GM23338 (cell line): ENCODE measurements around the gene DIP2C. TPM values are rescaled to one million over a fixed set of nuclear protein-coding genes. Genes with fewer than 3 reads are reported as not detected.

ENCODE experiments used
- ATAC-seq: fragments of 200-7000 bp; cut with Tn5 transposase; 3 replicates; pipeline ENCODE4 v1.9.1; 2020
- DNase-seq: peaks from one replicate; pipeline ENCODE4 v3.0.0-alpha.2; 2015; ENCODE audit warnings: low spot score
- H2AFZ ChIP-seq: fragments of 200-600 bp; sonication (generic); 2 replicates; pipeline ENCODE4 v1.8.0; 2016; ENCODE audit warnings: antibody characterized with exemption, mild to moderate bottlenecking, moderate library complexity
- H3F3A ChIP-seq: fragments of 200-600 bp; sonication (generic); replicated peaks from 2 replicates; pipeline ENCODE4 v1.8.0; 2017; ENCODE audit warnings: antibody characterized with exemption, mixed run types, low read depth
- H3K27ac ChIP-seq: fragments of 200-600 bp; sonication (generic); 2 replicates; pipeline ENCODE4 v1.6.1; 2016; ENCODE audit warnings: low read depth
- H3K27me3 ChIP-seq: fragments of 200-600 bp; sonication (generic); 2 replicates; pipeline ENCODE4 v1.8.0; 2016; ENCODE audit warnings: mild to moderate bottlenecking, mixed run types, moderate library complexity; ENCODE audit not compliant: insufficient read depth
- H3K36me3 ChIP-seq: fragments of 200-600 bp; sonication (generic); 2 replicates; pipeline ENCODE4 v1.8.0; 2016; ENCODE audit warnings: mild to moderate bottlenecking; ENCODE audit not compliant: insufficient read depth
- H3K4me1 ChIP-seq: fragments of 200-600 bp; sonication (generic); 2 replicates; pipeline ENCODE4 v1.8.0; 2016; ENCODE audit warnings: mild to moderate bottlenecking, moderate library complexity; ENCODE audit not compliant: insufficient read depth
- H3K4me2 ChIP-seq: fragments of 200-600 bp; sonication (generic); 2 replicates; pipeline ENCODE4 v1.7.1; 2017; ENCODE audit warnings: mixed run types
- H3K4me3 ChIP-seq: fragments of 200-600 bp; sonication (generic); 2 replicates; pipeline ENCODE4 v1.6.1; 2016; ENCODE audit warnings: mixed run types
- H3K79me2 ChIP-seq: fragments of 200-600 bp; sonication (generic); replicated peaks from 2 replicates; pipeline ENCODE4 v1.8.0; 2017; ENCODE audit warnings: mild to moderate bottlenecking; ENCODE audit not compliant: insufficient read depth
- H3K9me2 ChIP-seq: fragments of 200-600 bp; sonication (generic); 2 replicates; pipeline ENCODE4 v1.8.0; 2017; ENCODE audit not compliant: insufficient read depth
- H4K20me1 ChIP-seq: fragments of 200-600 bp; sonication (generic); replicated peaks from 2 replicates; pipeline ENCODE4 v1.8.0; 2017; ENCODE audit warnings: mild to moderate bottlenecking; ENCODE audit not compliant: insufficient read depth
- H3K27ac Mint-ChIP-seq: 2 replicates; pipeline ENCODE4 v1.8.0; 2020; ENCODE audit warnings: inconsistent platforms, mild to moderate bottlenecking, moderate library complexity, mixed read lengths
- H3K27me3 Mint-ChIP-seq: 3 replicates; pipeline ENCODE4 v1.8.0; 2022; ENCODE audit warnings: low read depth, mild to moderate bottlenecking, moderate library complexity, mixed read lengths, inconsistent platforms; ENCODE audit not compliant: insufficient read depth, poor library complexity
- H3K36me3 Mint-ChIP-seq: 3 replicates; pipeline ENCODE4 v1.8.0; 2021; ENCODE audit warnings: low read depth, mild to moderate bottlenecking, inconsistent platforms, moderate library complexity, mixed read lengths
- H3K4me1 Mint-ChIP-seq: 3 replicates; pipeline ENCODE4 v1.8.0; 2020; ENCODE audit warnings: mild to moderate bottlenecking, inconsistent platforms, mixed read lengths
- H3K4me3 Mint-ChIP-seq: 3 replicates; pipeline ENCODE4 v1.8.0; 2021; ENCODE audit warnings: moderate library complexity, mild to moderate bottlenecking, inconsistent platforms, mixed read lengths
- H3K9me3 Mint-ChIP-seq: 3 replicates; pipeline ENCODE4 v1.8.0; 2020; ENCODE audit warnings: moderate library complexity, mild to moderate bottlenecking, inconsistent platforms, mixed read lengths
- CREB1 ChIP-seq: fragments of 250-450 bp; sonication (Bioruptor Pico); IDR thresholded peaks from 2 replicates; pipeline ENCODE4 v1.5.0; 2020; ENCODE audit warnings: low read depth, mild to moderate bottlenecking, moderate library complexity
- JUNB ChIP-seq: IDR thresholded peaks from one replicate; pipeline ENCODE4 v1.6.1; 2016; ENCODE audit warnings: antibody characterized with exemption; ENCODE audit not compliant: unreplicated experiment
- NANOG ChIP-seq: IDR thresholded peaks from 2 replicates; pipeline ENCODE4 v1.6.1; 2016; ENCODE audit warnings: antibody characterized with exemption, borderline replicate concordance
- polyA plus RNA-seq: library from polyadenylated mRNA; unstranded; fragments of >200 nt; fragmentation: Nextera tagmentation; extraction: Ambion mirVana; gene quantifications from 2 replicates; pipeline ENCODE4 v1.2.1, GENCODE V29; 2016
- total RNA-seq: library from RNA; depleted of rRNA; stranded (reverse); fragments of >200 nt; shearing (Covaris generic); gene quantifications from 2 replicates; pipeline ENCODE4 v1.2.3, GENCODE V29; 2014
- TF ChIP-seq, protein P1 (sequence below): IDR thresholded peaks from one replicate; pipeline ENCODE4 v1.6.1; 2018; ENCODE audit warnings: antibody characterized with exemption; ENCODE audit not compliant: unreplicated experiment
- TF ChIP-seq, protein P2 (sequence below): fragments of 250-450 bp; sonication (Bioruptor Pico); IDR thresholded peaks from 2 replicates; pipeline ENCODE4 v1.5.0; 2020; ENCODE audit warnings: mild to moderate bottlenecking, moderate library complexity
- TF ChIP-seq, protein P3 (sequence below): IDR thresholded peaks from 2 replicates; pipeline ENCODE4 v1.6.1; 2016; ENCODE audit warnings: antibody characterized with exemption

The DIP2C gene
- total and polyA plus RNA-seq, 2 experiments from 2014 or later: 5.1 to 7.7 TPM

DNA sequence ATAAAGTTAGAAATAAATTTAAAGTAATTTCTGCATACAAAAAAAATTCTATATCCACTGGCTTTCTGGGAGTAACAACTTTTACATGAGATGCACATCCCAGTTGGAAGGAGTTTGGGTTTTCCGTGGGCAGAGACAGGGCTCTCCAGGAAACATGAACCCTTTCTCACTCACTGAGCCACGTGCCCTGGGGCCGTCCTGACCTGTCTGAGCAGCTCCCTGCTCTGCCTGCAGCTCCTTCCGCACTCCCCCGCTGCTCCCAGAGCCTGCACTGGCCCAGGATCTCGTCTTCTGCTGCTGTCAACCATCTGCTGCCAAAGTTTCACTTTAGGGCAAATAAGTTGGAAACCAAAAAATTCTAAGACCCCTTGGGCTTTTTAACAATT lies 169.1 kb downstream of the DIP2C start:
- Mint-ChIP-seq H3K9me3 (peaks cover 5% of the 10 kb centered on the region; the same call in 1 of the 3 replicates), H3K27me3 (peaks cover 3% of the 10 kb centered on the region), H3K27ac (no peak overlapping the region), H3K4me3 (no peak overlapping the region; the same call in 2 of the 3 replicates), H3K36me3 (no peaks in the 10 kb centered on the region; the same call in 2 of the 3 replicates), H3K4me1 (peaks cover 20% of the 10 kb centered on the region)
- no peaks in the 10 kb centered on the region; the same call in none of the 2 replicates for H4K20me1 ChIP-seq
- no peak overlapping the region for H2AFZ ChIP-seq
- no peaks in the 10 kb centered on the region for H3K36me3 ChIP-seq
- no peaks in the 10 kb centered on the region for H3K4me1 ChIP-seq
- H3K27ac ChIP-seq: no peak overlapping the region
- peaks cover 6% of the 10 kb centered on the region; the same call in 1 of the 2 replicates for H3K79me2 ChIP-seq
- H3K4me3 ChIP-seq: no peak overlapping the region
- TF ChIP-seq CREB1 (CRISPR knock-in tag) (no peak), NANOG (no peak)
- TF ChIP-seq, protein P1, sequence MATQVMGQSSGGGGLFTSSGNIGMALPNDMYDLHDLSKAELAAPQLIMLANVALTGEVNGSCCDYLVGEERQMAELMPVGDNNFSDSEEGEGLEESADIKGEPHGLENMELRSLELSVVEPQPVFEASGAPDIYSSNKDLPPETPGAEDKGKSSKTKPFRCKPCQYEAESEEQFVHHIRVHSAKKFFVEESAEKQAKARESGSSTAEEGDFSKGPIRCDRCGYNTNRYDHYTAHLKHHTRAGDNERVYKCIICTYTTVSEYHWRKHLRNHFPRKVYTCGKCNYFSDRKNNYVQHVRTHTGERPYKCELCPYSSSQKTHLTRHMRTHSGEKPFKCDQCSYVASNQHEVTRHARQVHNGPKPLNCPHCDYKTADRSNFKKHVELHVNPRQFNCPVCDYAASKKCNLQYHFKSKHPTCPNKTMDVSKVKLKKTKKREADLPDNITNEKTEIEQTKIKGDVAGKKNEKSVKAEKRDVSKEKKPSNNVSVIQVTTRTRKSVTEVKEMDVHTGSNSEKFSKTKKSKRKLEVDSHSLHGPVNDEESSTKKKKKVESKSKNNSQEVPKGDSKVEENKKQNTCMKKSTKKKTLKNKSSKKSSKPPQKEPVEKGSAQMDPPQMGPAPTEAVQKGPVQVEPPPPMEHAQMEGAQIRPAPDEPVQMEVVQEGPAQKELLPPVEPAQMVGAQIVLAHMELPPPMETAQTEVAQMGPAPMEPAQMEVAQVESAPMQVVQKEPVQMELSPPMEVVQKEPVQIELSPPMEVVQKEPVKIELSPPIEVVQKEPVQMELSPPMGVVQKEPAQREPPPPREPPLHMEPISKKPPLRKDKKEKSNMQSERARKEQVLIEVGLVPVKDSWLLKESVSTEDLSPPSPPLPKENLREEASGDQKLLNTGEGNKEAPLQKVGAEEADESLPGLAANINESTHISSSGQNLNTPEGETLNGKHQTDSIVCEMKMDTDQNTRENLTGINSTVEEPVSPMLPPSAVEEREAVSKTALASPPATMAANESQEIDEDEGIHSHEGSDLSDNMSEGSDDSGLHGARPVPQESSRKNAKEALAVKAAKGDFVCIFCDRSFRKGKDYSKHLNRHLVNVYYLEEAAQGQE: no peak
- DNase-seq (no peak), ATAC-seq (peak; percentile 81)
- H3K27me3 ChIP-seq: no peaks in the 10 kb centered on the region
- H3K4me2 ChIP-seq: no peak overlapping the region
- no peaks in the 10 kb centered on the region for H3F3A ChIP-seq
- no peaks in the 10 kb centered on the region for H3K9me2 ChIP-seq

DNA sequence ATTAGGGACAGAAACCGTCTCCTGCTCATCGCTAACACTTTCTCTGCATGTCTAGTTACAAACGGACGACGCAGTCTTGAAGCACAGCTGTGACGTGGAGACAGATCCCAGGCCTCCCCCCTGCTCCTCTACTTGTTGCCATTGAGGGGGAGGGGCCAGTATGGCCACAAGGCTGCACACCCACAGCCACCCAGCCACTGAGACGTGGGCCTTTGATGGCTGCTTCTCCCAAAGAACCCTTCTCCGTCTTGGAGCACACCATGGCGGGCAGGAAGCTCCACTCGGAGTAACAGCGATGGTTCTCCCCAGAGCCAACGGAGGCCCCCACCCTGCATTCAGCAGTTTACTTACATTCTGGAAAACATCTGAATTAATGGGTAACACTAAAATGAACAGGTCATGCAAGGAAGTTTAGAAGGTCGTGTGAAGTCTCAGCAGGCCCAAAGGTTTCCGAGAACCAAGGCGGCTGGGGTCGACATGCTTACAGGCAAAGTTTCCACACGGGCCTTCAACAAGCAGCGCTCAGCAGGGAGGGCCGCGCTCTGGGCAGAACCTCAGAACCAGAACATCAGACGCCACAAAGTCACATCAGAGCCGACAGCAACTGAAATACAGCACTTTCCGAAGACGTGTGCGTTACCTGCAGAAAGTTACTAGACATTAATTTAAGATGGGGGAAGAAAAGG lies 169.6 kb downstream of the DIP2C start:
- H3K4me3 Mint-ChIP-seq: no peak overlapping the region
- no peak overlapping the region for H3K27ac ChIP-seq
- H3K36me3 ChIP-seq: no peaks in the 10 kb centered on the region
- H3K36me3 Mint-ChIP-seq: no peaks in the 10 kb centered on the region; the same call in 2 of the 3 replicates
- H3K4me3 ChIP-seq: no peak overlapping the region
- 0 out of 2 replicates have a peak, but pooled peaks cover under 1% of the 10 kb centered on the region for H3K79me2 ChIP-seq
- H3K4me2 ChIP-seq: no peak overlapping the region
- no peaks in the 10 kb centered on the region for H3K4me1 ChIP-seq
- no peak for DNase-seq
- no peaks in the 10 kb centered on the region for H3K27me3 ChIP-seq
- peaks cover 18% of the 10 kb centered on the region for H3K4me1 Mint-ChIP-seq
- H3K27ac Mint-ChIP-seq: no peak overlapping the region
- no peak overlapping the region for H2AFZ ChIP-seq
- no peaks in the 10 kb centered on the region; the same call in none of the 2 replicates for H4K20me1 ChIP-seq
- no peaks in the 10 kb centered on the region for H3F3A ChIP-seq
- no peak for ATAC-seq
- peaks cover 3% of the 10 kb centered on the region for H3K27me3 Mint-ChIP-seq
- peaks cover 5% of the 10 kb centered on the region; the same call in 1 of the 3 replicates for H3K9me3 Mint-ChIP-seq
- H3K9me2 ChIP-seq: no peaks in the 10 kb centered on the region
- TF ChIP-seq, protein P2, sequence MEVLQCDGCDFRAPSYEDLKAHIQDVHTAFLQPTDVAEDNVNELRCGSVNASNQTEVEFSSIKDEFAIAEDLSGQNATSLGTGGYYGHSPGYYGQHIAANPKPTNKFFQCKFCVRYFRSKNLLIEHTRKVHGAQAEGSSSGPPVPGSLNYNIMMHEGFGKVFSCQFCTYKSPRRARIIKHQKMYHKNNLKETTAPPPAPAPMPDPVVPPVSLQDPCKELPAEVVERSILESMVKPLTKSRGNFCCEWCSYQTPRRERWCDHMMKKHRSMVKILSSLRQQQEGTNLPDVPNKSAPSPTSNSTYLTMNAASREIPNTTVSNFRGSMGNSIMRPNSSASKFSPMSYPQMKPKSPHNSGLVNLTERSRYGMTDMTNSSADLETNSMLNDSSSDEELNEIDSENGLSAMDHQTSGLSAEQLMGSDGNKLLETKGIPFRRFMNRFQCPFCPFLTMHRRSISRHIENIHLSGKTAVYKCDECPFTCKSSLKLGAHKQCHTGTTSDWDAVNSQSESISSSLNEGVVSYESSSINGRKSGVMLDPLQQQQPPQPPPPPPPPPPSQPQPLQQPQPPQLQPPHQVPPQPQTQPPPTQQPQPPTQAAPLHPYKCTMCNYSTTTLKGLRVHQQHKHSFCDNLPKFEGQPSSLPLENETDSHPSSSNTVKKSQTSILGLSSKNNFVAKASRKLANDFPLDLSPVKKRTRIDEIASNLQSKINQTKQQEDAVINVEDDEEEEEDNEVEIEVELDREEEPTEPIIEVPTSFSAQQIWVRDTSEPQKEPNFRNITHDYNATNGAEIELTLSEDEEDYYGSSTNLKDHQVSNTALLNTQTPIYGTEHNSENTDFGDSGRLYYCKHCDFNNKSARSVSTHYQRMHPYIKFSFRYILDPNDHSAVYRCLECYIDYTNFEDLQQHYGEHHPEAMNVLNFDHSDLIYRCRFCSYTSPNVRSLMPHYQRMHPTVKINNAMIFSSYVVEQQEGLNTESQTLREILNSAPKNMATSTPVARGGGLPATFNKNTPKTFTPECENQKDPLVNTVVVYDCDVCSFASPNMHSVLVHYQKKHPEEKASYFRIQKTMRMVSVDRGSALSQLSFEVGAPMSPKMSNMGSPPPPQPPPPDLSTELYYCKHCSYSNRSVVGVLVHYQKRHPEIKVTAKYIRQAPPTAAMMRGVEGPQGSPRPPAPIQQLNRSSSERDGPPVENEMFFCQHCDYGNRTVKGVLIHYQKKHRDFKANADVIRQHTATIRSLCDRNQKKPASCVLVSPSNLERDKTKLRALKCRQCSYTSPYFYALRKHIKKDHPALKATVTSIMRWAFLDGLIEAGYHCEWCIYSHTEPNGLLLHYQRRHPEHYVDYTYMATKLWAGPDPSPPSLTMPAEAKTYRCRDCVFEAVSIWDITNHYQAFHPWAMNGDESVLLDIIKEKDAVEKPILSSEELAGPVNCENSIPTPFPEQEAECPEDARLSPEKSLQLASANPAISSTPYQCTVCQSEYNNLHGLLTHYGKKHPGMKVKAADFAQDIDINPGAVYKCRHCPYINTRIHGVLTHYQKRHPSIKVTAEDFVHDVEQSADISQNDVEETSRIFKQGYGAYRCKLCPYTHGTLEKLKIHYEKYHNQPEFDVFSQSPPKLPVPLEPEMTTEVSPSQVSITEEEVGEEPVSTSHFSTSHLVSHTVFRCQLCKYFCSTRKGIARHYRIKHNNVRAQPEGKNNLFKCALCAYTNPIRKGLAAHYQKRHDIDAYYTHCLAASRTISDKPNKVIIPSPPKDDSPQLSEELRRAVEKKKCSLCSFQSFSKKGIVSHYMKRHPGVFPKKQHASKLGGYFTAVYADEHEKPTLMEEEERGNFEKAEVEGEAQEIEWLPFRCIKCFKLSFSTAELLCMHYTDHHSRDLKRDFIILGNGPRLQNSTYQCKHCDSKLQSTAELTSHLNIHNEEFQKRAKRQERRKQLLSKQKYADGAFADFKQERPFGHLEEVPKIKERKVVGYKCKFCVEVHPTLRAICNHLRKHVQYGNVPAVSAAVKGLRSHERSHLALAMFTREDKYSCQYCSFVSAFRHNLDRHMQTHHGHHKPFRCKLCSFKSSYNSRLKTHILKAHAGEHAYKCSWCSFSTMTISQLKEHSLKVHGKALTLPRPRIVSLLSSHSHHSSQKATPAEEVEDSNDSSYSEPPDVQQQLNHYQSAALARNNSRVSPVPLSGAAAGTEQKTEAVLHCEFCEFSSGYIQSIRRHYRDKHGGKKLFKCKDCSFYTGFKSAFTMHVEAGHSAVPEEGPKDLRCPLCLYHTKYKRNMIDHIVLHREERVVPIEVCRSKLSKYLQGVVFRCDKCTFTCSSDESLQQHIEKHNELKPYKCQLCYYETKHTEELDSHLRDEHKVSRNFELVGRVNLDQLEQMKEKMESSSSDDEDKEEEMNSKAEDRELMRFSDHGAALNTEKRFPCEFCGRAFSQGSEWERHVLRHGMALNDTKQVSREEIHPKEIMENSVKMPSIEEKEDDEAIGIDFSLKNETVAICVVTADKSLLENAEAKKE (CRISPR knock-in tag): no peak
- no peak for TF ChIP-seq JUNB
- TF ChIP-seq, protein P3, sequence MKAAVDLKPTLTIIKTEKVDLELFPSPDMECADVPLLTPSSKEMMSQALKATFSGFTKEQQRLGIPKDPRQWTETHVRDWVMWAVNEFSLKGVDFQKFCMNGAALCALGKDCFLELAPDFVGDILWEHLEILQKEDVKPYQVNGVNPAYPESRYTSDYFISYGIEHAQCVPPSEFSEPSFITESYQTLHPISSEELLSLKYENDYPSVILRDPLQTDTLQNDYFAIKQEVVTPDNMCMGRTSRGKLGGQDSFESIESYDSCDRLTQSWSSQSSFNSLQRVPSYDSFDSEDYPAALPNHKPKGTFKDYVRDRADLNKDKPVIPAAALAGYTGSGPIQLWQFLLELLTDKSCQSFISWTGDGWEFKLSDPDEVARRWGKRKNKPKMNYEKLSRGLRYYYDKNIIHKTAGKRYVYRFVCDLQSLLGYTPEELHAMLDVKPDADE: no peak
